SK-N-SH treated with all-trans-retinoic acid at 6 μM for 48 hours (cell line): ENCODE data around the gene PSAPL1.

Experiments used
- ATAC-seq: fragments of 200-7000 bp; cut with Tn5 transposase; 3 replicates; pipeline ENCODE4 v1.9.1; 2020; ENCODE audit warnings: mild to moderate bottlenecking, moderate library complexity
- ARNTL ChIP-seq: fragments of 450-650 bp; formaldehyde crosslinking; IDR thresholded peaks from 2 replicates; pipeline ENCODE4 v1.5.0; 2020; ENCODE audit warnings: low read depth, mild to moderate bottlenecking, moderate library complexity, borderline replicate concordance
- BACH2 ChIP-seq: fragments of 250-450 bp; sonication (Bioruptor Pico); IDR thresholded peaks from 2 replicates; pipeline ENCODE4 v1.9.0; 2021; ENCODE audit warnings: mild to moderate bottlenecking, borderline replicate concordance
- CREB5 ChIP-seq: fragments of 250-450 bp; sonication (Bioruptor Pico); IDR thresholded peaks from 2 replicates; pipeline ENCODE4 v1.5.1; 2020; ENCODE audit warnings: low read depth, mild to moderate bottlenecking, moderate library complexity
- CSDC2 ChIP-seq: fragments of 250-450 bp; sonication (Bioruptor Pico); IDR thresholded peaks from 2 replicates; pipeline ENCODE4 v1.5.0; 2020; ENCODE audit warnings: mild to moderate bottlenecking, moderate library complexity
- ESRRG ChIP-seq: fragments of 250-450 bp; sonication (Bioruptor Pico); IDR thresholded peaks from 2 replicates; pipeline ENCODE4 v1.6.1; 2021; ENCODE audit warnings: mild to moderate bottlenecking
- ISL1 ChIP-seq: fragments of 250-450 bp; sonication (Bioruptor Pico); IDR thresholded peaks from 2 replicates; pipeline ENCODE4 v2.1.2; 2022; ENCODE audit warnings: mild to moderate bottlenecking, moderate library complexity
- OSR1 ChIP-seq: fragments of 250-450 bp; sonication (Bioruptor Pico); IDR thresholded peaks from 2 replicates; pipeline ENCODE4 v1.8.0; 2022; ENCODE audit warnings: moderate library complexity, mild to moderate bottlenecking, inconsistent platforms
- POU6F1 ChIP-seq: fragments of 250-450 bp; sonication (Bioruptor Pico); IDR thresholded peaks from 2 replicates; pipeline ENCODE4 v1.8.0; 2021; ENCODE audit warnings: low read depth, mild to moderate bottlenecking, moderate library complexity, borderline replicate concordance
- PPARA ChIP-seq: fragments of 250-450 bp; sonication (Bioruptor Pico); IDR thresholded peaks from 2 replicates; pipeline ENCODE4 v1.5.0; 2020; ENCODE audit warnings: mild to moderate bottlenecking, borderline replicate concordance
- RARB ChIP-seq: fragments of 250-450 bp; sonication (Bioruptor Pico); IDR thresholded peaks from 2 replicates; pipeline ENCODE4 v1.8.0; 2021; ENCODE audit warnings: mild to moderate bottlenecking, moderate library complexity
- TCF4 ChIP-seq: fragments of 250-450 bp; sonication (Bioruptor Pico); IDR thresholded peaks from 2 replicates; pipeline ENCODE4 v1.8.0; 2021; ENCODE audit warnings: mild to moderate bottlenecking, moderate library complexity, borderline replicate concordance
- TOX ChIP-seq: fragments of 250-450 bp; sonication (Bioruptor Pico); IDR thresholded peaks from 2 replicates; pipeline ENCODE4 v1.8.0; 2021; ENCODE audit warnings: mild to moderate bottlenecking, moderate library complexity, borderline replicate concordance
- TSHZ2 ChIP-seq: fragments of 250-450 bp; sonication (Bioruptor Pico); IDR thresholded peaks from 2 replicates; pipeline ENCODE4 v1.5.0; 2020; ENCODE audit warnings: mild to moderate bottlenecking, moderate library complexity
- ZC3H10 ChIP-seq: fragments of 250-450 bp; sonication (Bioruptor Pico); IDR thresholded peaks from 2 replicates; pipeline ENCODE4 v1.5.1; 2021; ENCODE audit warnings: mild to moderate bottlenecking, moderate library complexity
- ZFP3 ChIP-seq: fragments of 250-450 bp; sonication (Bioruptor Pico); IDR thresholded peaks from 2 replicates; pipeline ENCODE4 v1.5.0; 2020; ENCODE audit warnings: mild to moderate bottlenecking, moderate library complexity
- ZFP30 ChIP-seq: fragments of 450-650 bp; formaldehyde crosslinking; IDR thresholded peaks from 2 replicates; pipeline ENCODE4 v1.5.0; 2022; ENCODE audit warnings: mild to moderate bottlenecking, moderate library complexity
- ZNF565 ChIP-seq: fragments of 450-650 bp; formaldehyde crosslinking; conservative IDR thresholded peaks from 2 replicates; pipeline ENCODE4 v1.5.0; 2020; ENCODE audit warnings: low read depth, mild to moderate bottlenecking, moderate library complexity
- ZNF70 ChIP-seq: fragments of 450-650 bp; formaldehyde crosslinking; IDR thresholded peaks from 2 replicates; pipeline ENCODE4 v1.5.0; 2020; ENCODE audit warnings: mild to moderate bottlenecking, moderate library complexity
- ZNF8 ChIP-seq: fragments of 450-650 bp; formaldehyde crosslinking; IDR thresholded peaks from 2 replicates; pipeline ENCODE4 v1.5.0; 2020; ENCODE audit warnings: mild to moderate bottlenecking, moderate library complexity
- TF ChIP-seq, protein P1 (sequence below): fragments of 250-450 bp; sonication (Bioruptor Pico); IDR thresholded peaks from 2 replicates; pipeline ENCODE4 v1.5.1; 2021; ENCODE audit warnings: mild to moderate bottlenecking, moderate library complexity

The PSAPL1 gene

DNA sequence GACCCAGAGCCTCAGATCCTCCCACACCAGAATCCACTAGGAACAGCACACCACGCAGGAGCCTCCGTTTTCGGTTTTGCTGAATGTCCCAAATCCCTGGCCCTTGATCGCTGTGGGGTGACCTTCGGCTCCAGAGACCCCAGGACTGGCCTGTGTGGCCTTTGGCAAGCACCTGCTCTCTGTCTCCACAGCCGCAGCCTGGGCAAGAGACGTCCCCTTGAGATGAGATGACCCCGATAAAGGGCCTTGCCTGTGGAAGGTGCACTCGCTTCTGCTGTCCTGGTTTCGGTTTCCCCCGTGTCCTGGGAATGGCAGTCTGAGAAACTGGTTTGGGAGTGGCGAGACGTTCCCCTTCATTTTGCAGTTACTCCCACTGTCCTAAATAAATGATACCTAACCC is 9.6 kb downstream of the PSAPL1 start:
- no peak for ATAC-seq

GRCh38 chr4:7424553-7425111 is 10.1 kb downstream of the PSAPL1 start:
- TF ChIP-seq TOX (CRISPR knock-in tag): no peak
- TF ChIP-seq, protein P1, sequence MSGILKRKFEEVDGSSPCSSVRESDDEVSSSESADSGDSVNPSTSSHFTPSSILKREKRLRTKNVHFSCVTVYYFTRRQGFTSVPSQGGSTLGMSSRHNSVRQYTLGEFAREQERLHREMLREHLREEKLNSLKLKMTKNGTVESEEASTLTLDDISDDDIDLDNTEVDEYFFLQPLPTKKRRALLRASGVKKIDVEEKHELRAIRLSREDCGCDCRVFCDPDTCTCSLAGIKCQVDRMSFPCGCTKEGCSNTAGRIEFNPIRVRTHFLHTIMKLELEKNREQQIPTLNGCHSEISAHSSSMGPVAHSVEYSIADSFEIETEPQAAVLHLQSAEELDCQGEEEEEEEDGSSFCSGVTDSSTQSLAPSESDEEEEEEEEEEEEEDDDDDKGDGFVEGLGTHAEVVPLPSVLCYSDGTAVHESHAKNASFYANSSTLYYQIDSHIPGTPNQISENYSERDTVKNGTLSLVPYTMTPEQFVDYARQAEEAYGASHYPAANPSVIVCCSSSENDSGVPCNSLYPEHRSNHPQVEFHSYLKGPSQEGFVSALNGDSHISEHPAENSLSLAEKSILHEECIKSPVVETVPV (CRISPR knock-in tag): no peak
- TF ChIP-seq ZC3H10 (CRISPR knock-in tag): no peak
- no peak for TF ChIP-seq ISL1 (CRISPR knock-in tag)
- TF ChIP-seq TSHZ2 (CRISPR knock-in tag): no peak
- TF ChIP-seq BACH2 (CRISPR knock-in tag): no peak
- TF ChIP-seq CSDC2: no peak
- no peak for TF ChIP-seq ZFP3
- TF ChIP-seq POU6F1 (CRISPR knock-in tag): no peak
- no peak for TF ChIP-seq ZNF565 (CRISPR knock-in tag)
- no peak for TF ChIP-seq PPARA (CRISPR knock-in tag)
- TF ChIP-seq ZFP30: no peak
- ATAC-seq: no peak

More for the DNA sequence above, 9.6 kb downstream of the PSAPL1 start:
- no peak for TF ChIP-seq ZFP30
- TF ChIP-seq ISL1 (CRISPR knock-in tag): no peak
- no peak for TF ChIP-seq TCF4 (CRISPR knock-in tag)
- TF ChIP-seq CSDC2: no peak
- no peak for TF ChIP-seq TSHZ2 (CRISPR knock-in tag)
- TF ChIP-seq ZNF565 (CRISPR knock-in tag): no peak
- TF ChIP-seq ZNF8: no peak
- no peak for TF ChIP-seq ZFP3
- no peak for TF ChIP-seq OSR1
- TF ChIP-seq RARB (CRISPR knock-in tag): no peak
- TF ChIP-seq ESRRG (CRISPR knock-in tag): no peak
- TF ChIP-seq, protein P1 (CRISPR knock-in tag): no peak
- TF ChIP-seq ZC3H10 (CRISPR knock-in tag): no peak
- TF ChIP-seq ZNF70: no peak
- no peak for TF ChIP-seq ARNTL (CRISPR knock-in tag)
- TF ChIP-seq CREB5 (CRISPR knock-in tag): no peak
- no peak for TF ChIP-seq PPARA (CRISPR knock-in tag)
